HepG2 (cell line): ENCODE data around the gene TAF6L. TPM values are rescaled to one million over a fixed set of nuclear protein-coding genes. Genes with fewer than 3 reads are reported as not detected.

Experiments used
- DMAP1 ChIP-seq: IDR thresholded peaks from 2 replicates; pipeline ENCODE4 v1.6.1; 2016
- GATA4 ChIP-seq: sonication (generic); IDR thresholded peaks from 2 replicates; pipeline ENCODE4 v1.6.1; 2016; ENCODE audit warnings: antibody characterized with exemption, low read depth, borderline replicate concordance
- HMG20B ChIP-seq: conservative IDR thresholded peaks from 2 replicates; pipeline ENCODE4 v1.6.1; 2016; ENCODE audit warnings: missing genetic modification reagents, missing compliant biosample characterization
- KLF9 ChIP-seq: IDR thresholded peaks from 2 replicates; pipeline ENCODE4 v1.6.1; 2016; ENCODE audit warnings: low read depth
- NR2F6 ChIP-seq, 2 experiments: IDR thresholded peaks; 2 replicates each; pipeline ENCODE4 v1.6.1; 2016; ENCODE audit warnings: antibody characterized with exemption in 1 of 2, mild to moderate bottlenecking in 1 of 2
- PPARG ChIP-seq: conservative IDR thresholded peaks from 2 replicates; pipeline ENCODE4 v1.6.1; 2016; ENCODE audit warnings: missing biosample characterization, missing genetic modification reagents
- TAF15 ChIP-seq: fragments of 200-400 bp; formaldehyde crosslinking; IDR thresholded peaks from one replicate; pipeline ENCODE4 v1.6.1; 2018; ENCODE audit warnings: mild to moderate bottlenecking, low read depth, low read length; ENCODE audit not compliant: poor library complexity, severe bottlenecking
- ZBED4 ChIP-seq: sonication (generic); formaldehyde crosslinking; IDR thresholded peaks from 2 replicates; pipeline ENCODE4 v1.4.0; 2020; ENCODE audit warnings: missing genetic modification reagents, borderline replicate concordance
- ZNF263 ChIP-seq: sonication (generic); formaldehyde crosslinking; IDR thresholded peaks from 2 replicates; pipeline ENCODE4 v1.4.0; 2020; ENCODE audit warnings: missing genetic modification reagents
- ZNF674 ChIP-seq: sonication (generic); formaldehyde crosslinking; IDR thresholded peaks from 2 replicates; pipeline ENCODE4 v1.5.0; 2020; ENCODE audit warnings: low read depth, mild to moderate bottlenecking, missing genetic modification reagents
- ZNF781 ChIP-seq: sonication (generic); formaldehyde crosslinking; IDR thresholded peaks from 2 replicates; pipeline ENCODE4 v1.5.1; 2020; ENCODE audit warnings: borderline replicate concordance, mild to moderate bottlenecking, missing genetic modification reagents; ENCODE audit errors: not compliant biosample characterization
- ZNF891 ChIP-seq: sonication (generic); formaldehyde crosslinking; IDR thresholded peaks from 2 replicates; pipeline ENCODE4 v1.5.0; 2020; ENCODE audit warnings: mild to moderate bottlenecking, missing genetic modification reagents
- polyA plus RNA-seq, 8 experiments: library from polyadenylated mRNA; depleted of rRNA in 3 of 8; stranded (reverse) in 7 of 8; unstranded in 1 of 8; fragments of >200 nt; fragmentation: Illumina TruSeq in 4 of 8; extraction: Trizol in 4 of 8; gene quantifications; 2 replicates each; pipeline versions ENCODE4 v1.2.1 to v1.2.3, GENCODE V29; 2011 to 2016; ENCODE audit warnings: low read depth in 4 of 8, missing spikeins in 1 of 8, mixed read lengths in 1 of 8; ENCODE audit not compliant: insufficient read depth in 1 of 8
- total RNA-seq, 5 experiments: library from RNA; depleted of rRNA; stranded (reverse); fragments of >200 nt; fragmentation: Illumina TruSeq; extraction: Trizol; gene quantifications; 2 replicates each; pipeline ENCODE4 v1.2.3, GENCODE V29; 2016; ENCODE audit warnings: low read depth in 1 of 5
- TF ChIP-seq, protein P1 (sequence below): sonication (generic); formaldehyde crosslinking; IDR thresholded peaks from 2 replicates; pipeline ENCODE4 v1.5.0; 2020; ENCODE audit warnings: mild to moderate bottlenecking, missing genetic modification reagents, borderline replicate concordance
- TF ChIP-seq, protein P2 (sequence below): sonication (generic); formaldehyde crosslinking; IDR thresholded peaks from 2 replicates; pipeline ENCODE4 v1.4.0; 2020; ENCODE audit warnings: mild to moderate bottlenecking, low read depth, missing genetic modification reagents
- TF ChIP-seq, protein P3 (sequence below): sonication (generic); formaldehyde crosslinking; IDR thresholded peaks from 2 replicates; pipeline ENCODE4 v1.4.0; 2020; ENCODE audit warnings: missing genetic modification reagents, borderline replicate concordance

The TAF6L gene
- total and polyA plus RNA-seq, 2 of the 13 experiments (the other 11 are each of a cell fraction or from before 2014, with no cell fraction given) = 12.6 to 19.4 TPM

- TF ChIP-seq, protein P1, sequence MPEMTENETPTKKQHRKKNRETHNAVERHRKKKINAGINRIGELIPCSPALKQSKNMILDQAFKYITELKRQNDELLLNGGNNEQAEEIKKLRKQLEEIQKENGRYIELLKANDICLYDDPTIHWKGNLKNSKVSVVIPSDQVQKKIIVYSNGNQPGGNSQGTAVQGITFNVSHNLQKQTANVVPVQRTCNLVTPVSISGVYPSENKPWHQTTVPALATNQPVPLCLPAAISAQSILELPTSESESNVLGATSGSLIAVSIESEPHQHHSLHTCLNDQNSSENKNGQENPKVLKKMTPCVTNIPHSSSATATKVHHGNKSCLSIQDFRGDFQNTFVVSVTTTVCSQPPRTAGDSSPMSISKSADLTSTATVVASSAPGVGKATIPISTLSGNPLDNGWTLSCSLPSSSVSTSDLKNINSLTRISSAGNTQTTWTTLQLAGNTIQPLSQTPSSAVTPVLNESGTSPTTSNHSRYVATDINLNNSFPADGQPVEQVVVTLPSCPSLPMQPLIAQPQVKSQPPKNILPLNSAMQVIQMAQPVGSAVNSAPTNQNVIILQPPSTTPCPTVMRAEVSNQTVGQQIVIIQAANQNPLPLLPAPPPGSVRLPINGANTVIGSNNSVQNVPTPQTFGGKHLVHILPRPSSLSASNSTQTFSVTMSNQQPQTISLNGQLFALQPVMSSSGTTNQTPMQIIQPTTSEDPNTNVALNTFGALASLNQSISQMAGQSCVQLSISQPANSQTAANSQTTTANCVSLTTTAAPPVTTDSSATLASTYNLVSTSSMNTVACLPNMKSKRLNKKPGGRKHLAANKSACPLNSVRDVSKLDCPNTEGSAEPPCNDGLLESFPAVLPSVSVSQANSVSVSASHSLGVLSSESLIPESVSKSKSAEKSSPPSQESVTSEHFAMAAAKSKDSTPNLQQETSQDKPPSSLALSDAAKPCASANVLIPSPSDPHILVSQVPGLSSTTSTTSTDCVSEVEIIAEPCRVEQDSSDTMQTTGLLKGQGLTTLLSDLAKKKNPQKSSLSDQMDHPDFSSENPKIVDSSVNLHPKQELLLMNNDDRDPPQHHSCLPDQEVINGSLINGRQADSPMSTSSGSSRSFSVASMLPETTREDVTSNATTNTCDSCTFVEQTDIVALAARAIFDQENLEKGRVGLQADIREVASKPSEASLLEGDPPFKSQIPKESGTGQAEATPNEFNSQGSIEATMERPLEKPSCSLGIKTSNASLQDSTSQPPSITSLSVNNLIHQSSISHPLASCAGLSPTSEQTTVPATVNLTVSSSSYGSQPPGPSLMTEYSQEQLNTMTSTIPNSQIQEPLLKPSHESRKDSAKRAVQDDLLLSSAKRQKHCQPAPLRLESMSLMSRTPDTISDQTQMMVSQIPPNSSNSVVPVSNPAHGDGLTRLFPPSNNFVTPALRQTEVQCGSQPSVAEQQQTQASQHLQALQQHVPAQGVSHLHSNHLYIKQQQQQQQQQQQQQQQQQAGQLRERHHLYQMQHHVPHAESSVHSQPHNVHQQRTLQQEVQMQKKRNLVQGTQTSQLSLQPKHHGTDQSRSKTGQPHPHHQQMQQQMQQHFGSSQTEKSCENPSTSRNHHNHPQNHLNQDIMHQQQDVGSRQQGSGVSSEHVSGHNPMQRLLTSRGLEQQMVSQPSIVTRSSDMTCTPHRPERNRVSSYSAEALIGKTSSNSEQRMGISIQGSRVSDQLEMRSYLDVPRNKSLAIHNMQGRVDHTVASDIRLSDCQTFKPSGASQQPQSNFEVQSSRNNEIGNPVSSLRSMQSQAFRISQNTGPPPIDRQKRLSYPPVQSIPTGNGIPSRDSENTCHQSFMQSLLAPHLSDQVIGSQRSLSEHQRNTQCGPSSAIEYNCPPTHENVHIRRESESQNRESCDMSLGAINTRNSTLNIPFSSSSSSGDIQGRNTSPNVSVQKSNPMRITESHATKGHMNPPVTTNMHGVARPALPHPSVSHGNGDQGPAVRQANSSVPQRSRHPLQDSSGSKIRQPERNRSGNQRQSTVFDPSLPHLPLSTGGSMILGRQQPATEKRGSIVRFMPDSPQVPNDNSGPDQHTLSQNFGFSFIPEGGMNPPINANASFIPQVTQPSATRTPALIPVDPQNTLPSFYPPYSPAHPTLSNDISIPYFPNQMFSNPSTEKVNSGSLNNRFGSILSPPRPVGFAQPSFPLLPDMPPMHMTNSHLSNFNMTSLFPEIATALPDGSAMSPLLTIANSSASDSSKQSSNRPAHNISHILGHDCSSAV (CRISPR knock-in tag) = 0 out of 2 replicates have a peak, but pooled peaks have one; percentile 38
- TF ChIP-seq ZNF891 = peak; percentile 68; the same call in 1 of the 2 replicates
- TF ChIP-seq ZNF674 (CRISPR knock-in tag) = peak; percentile 35; the same call in 1 of the 2 replicates
- TF ChIP-seq KLF9 (CRISPR knock-in tag) = no peak
- TF ChIP-seq HMG20B (CRISPR knock-in tag) = no peak
- no peak for TF ChIP-seq ZBED4 (CRISPR knock-in tag)
- peak; percentile 74; the same call in 1 of the 2 replicates for TF ChIP-seq DMAP1 (CRISPR knock-in tag)
- TF ChIP-seq ZNF263 (CRISPR knock-in tag) = no peak
- peak; percentile 96 for TF ChIP-seq ZNF781
- no peak for TF ChIP-seq NR2F6 (IDR thresholded peaks at IDR 0.05)
- TF ChIP-seq NR2F6 (CRISPR knock-in tag; IDR thresholded peaks at IDR 0.05) = peak; percentile 34; the same call in 1 of the 2 replicates
- TF ChIP-seq, protein P2, sequence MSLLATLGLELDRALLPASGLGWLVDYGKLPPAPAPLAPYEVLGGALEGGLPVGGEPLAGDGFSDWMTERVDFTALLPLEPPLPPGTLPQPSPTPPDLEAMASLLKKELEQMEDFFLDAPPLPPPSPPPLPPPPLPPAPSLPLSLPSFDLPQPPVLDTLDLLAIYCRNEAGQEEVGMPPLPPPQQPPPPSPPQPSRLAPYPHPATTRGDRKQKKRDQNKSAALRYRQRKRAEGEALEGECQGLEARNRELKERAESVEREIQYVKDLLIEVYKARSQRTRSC = no peak
- TF ChIP-seq TAF15 = peak; percentile 86
- no peak; the same call in 1 of the 2 replicates for TF ChIP-seq PPARG (CRISPR knock-in tag)
- TF ChIP-seq, protein P3, sequence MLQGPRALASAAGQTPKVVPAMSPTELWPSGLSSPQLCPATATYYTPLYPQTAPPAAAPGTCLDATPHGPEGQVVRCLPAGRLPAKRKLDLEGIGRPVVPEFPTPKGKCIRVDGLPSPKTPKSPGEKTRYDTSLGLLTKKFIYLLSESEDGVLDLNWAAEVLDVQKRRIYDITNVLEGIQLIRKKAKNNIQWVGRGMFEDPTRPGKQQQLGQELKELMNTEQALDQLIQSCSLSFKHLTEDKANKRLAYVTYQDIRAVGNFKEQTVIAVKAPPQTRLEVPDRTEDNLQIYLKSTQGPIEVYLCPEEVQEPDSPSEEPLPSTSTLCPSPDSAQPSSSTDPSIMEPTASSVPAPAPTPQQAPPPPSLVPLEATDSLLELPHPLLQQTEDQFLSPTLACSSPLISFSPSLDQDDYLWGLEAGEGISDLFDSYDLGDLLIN (CRISPR knock-in tag) = no peak
- TF ChIP-seq GATA4 = peak; percentile 47; the same call in 1 of the 2 replicates
Measured at GRCh38 chr11:62791501-62792201, 20.5 kb downstream of the TAF6L start, which contains the start of gene TMEM223 (continued).
